Measurements from ENCODE around the gene CELA1. TPM values are rescaled to one million over a fixed set of nuclear protein-coding genes. Genes with fewer than 3 reads are reported as not detected.

CELA1 gene
- total and polyA plus RNA-seq, 2 of the 13 experiments (the other 11 are each of a cell fraction or from before 2014, with no cell fraction given) = not detected

DNA sequence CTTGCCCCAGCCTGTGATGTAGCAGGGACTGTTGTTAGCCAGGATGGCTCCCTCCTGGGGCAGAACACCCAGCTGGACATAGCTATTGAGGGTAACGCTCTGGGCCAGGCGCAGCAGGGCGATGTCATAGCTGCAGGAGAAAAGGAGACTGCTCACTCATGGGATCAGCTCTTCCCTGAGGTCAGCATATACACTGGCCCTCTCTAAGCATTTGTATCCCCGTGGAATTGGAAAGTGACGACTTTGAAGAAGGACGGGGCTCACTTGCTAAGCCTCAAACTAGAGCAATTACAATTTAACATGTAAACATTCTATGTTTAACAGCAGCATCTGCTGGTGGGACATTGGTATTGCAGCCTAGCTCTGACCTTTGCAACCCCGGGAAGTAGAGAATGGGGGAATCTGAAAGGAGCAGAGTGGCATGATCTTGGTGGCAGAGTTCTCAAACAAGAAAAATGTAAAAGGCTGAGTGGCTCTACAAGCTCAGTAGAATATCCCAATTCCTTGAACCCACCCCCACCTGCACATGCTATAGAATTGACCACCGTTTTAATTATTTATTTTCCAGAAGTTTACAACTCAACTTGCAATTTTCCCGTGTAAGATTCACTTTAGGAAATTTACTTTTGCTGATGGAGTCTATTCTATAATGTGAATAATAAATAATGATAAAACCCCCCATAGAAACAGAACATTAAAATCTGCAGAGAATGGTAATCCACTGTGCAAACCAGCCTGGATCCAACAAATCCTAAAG lies 5.0 kb downstream of the CELA1 start (continued):
- TF ChIP-seq RARA (CRISPR knock-in tag; IDR thresholded peaks at IDR 0.05) (peak; percentile 28; the same call in 1 of the 2 replicates), THAP11 (CRISPR knock-in tag; IDR thresholded peaks at IDR 0.05) (0 out of 2 replicates have a peak, but pooled peaks have one; percentile 20), HNRNPUL1 (IDR thresholded peaks at IDR 0.05; ENCODE audit: low read depth, low read length) (no peak), HNF4G (IDR thresholded peaks at IDR 0.05; ENCODE audit: borderline replicate concordance, low read depth, low read length) (peak; percentile 55; the same call in 1 of the 2 replicates), HNF4G (CRISPR knock-in tag; IDR thresholded peaks at IDR 0.05; ENCODE audit: borderline replicate concordance, low read depth) (no peak), FOXK1 (CRISPR knock-in tag; IDR thresholded peaks at IDR 0.05; ENCODE audit: borderline replicate concordance, low read depth) (peak; percentile 15; the same call in 1 of the 2 replicates), RFX5 (IDR thresholded peaks at IDR 0.05; ENCODE audit: low read depth, low read length) (no peak), MED13 (CRISPR knock-in tag; IDR thresholded peaks at IDR 0.05) (no peak), TEAD3 (CRISPR knock-in tag; optimal IDR thresholded peaks at IDR 0.05; ENCODE audit: borderline replicate concordance) (peak; percentile 16), IRF2 (CRISPR knock-in tag; IDR thresholded peaks at IDR 0.05) (peak; percentile 31; the same call in 1 of the 2 replicates), ZNF605 (CRISPR knock-in tag; IDR thresholded peaks at IDR 0.05) (0 out of 2 replicates have a peak, but pooled peaks have one; percentile 24), ZFY (CRISPR knock-in tag; IDR thresholded peaks at IDR 0.05) (0 out of 2 replicates have a peak, but pooled peaks have one; percentile 21), STAG1 (CRISPR knock-in tag; IDR thresholded peaks at IDR 0.05) (peak; percentile 95), HNRNPL (IDR thresholded peaks at IDR 0.05; ENCODE audit: low read depth, low read length) (no peak), TMF1 (CRISPR knock-in tag; IDR thresholded peaks at IDR 0.05; ENCODE audit: low read depth) (no peak), SMYD3 (CRISPR knock-in tag; IDR thresholded peaks at IDR 0.05) (0 out of 2 replicates have a peak, but pooled peaks have one; percentile 50), MATR3 (CRISPR knock-in tag; IDR thresholded peaks at IDR 0.05) (no peak), RAD21 (CRISPR knock-in tag; IDR thresholded peaks at IDR 0.05) (peak; percentile 77), ZNF878 (CRISPR knock-in tag; IDR thresholded peaks at IDR 0.05) (no peak), HCFC1 (IDR thresholded peaks at IDR 0.05; ENCODE audit: low read depth, low read length) (no peak), ZNF660 (CRISPR knock-in tag; IDR thresholded peaks at IDR 0.05; ENCODE audit: borderline replicate concordance, low read depth) (no peak), PAWR (CRISPR knock-in tag; IDR thresholded peaks at IDR 0.05; ENCODE audit: borderline replicate concordance) (no peak), ZFYVE20 (CRISPR knock-in tag; IDR thresholded peaks at IDR 0.05; ENCODE audit: borderline replicate concordance, low read depth) (no peak), ZNF501 (CRISPR knock-in tag; IDR thresholded peaks at IDR 0.05) (no peak)
- TF ChIP-seq, protein P1, sequence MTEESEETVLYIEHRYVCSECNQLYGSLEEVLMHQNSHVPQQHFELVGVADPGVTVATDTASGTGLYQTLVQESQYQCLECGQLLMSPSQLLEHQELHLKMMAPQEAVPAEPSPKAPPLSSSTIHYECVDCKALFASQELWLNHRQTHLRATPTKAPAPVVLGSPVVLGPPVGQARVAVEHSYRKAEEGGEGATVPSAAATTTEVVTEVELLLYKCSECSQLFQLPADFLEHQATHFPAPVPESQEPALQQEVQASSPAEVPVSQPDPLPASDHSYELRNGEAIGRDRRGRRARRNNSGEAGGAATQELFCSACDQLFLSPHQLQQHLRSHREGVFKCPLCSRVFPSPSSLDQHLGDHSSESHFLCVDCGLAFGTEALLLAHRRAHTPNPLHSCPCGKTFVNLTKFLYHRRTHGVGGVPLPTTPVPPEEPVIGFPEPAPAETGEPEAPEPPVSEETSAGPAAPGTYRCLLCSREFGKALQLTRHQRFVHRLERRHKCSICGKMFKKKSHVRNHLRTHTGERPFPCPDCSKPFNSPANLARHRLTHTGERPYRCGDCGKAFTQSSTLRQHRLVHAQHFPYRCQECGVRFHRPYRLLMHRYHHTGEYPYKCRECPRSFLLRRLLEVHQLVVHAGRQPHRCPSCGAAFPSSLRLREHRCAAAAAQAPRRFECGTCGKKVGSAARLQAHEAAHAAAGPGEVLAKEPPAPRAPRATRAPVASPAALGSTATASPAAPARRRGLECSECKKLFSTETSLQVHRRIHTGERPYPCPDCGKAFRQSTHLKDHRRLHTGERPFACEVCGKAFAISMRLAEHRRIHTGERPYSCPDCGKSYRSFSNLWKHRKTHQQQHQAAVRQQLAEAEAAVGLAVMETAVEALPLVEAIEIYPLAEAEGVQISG (CRISPR knock-in tag; IDR thresholded peaks at IDR 0.05) = 0 out of 2 replicates have a peak, but pooled peaks have one; percentile 41
- TF ChIP-seq, protein P2, sequence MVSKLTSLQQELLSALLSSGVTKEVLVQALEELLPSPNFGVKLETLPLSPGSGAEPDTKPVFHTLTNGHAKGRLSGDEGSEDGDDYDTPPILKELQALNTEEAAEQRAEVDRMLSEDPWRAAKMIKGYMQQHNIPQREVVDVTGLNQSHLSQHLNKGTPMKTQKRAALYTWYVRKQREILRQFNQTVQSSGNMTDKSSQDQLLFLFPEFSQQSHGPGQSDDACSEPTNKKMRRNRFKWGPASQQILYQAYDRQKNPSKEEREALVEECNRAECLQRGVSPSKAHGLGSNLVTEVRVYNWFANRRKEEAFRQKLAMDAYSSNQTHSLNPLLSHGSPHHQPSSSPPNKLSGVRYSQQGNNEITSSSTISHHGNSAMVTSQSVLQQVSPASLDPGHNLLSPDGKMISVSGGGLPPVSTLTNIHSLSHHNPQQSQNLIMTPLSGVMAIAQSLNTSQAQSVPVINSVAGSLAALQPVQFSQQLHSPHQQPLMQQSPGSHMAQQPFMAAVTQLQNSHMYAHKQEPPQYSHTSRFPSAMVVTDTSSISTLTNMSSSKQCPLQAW (CRISPR knock-in tag; IDR thresholded peaks at IDR 0.05) = no peak
- TF ChIP-seq, protein P3, sequence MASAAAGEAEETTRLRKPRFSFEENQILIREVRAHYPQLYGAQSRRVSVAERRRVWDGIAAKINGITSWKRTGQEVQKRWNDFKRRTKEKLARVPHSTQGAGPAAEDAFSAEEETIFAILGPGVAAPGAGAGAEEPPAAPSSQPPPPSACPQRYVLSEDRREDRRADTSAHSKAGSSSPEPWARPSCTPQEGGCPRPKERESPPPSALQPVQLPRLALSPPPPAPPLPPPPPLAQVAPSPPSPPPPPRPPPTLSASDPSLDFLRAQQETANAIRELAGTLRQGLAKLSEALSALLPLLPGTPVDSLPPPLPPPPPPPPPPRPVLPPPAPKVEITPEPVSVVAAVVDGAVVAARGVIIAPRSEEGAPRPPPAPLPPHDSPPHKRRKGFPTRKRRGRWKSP (CRISPR knock-in tag; IDR thresholded peaks at IDR 0.05) = 0 out of 2 replicates have a peak, but pooled peaks have one; percentile 41

Data from HepG2 (cell line).